Activated gamma-delta T cell (primary cell): ENCODE data around the gene DCUN1D4.

Experiments
- DNase-seq: peaks from one replicate; lab custom pipeline; 2025; lab: John Stamatoyannopoulos, UW

DCUN1D4 gene

DNA sequence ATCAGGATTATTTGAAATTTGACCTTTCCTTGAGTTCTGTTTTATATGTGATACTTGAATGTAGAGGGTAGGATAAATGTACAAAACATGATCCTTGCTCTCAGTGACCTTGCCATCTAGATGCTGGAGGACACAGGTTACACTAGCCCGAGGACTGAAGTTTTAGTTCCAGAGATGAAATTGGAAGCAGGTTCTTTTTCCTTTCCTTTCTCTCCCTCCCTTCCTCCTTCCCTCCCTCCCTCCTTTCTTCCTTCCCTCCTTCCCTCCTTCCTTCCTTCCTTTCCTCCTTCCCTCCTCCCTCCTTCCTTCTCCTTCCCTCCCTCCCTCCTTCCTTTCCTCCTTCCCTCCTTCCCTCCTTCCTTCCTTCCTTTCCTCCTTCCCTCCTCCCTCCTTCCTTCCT, 122.9 kb downstream of the DCUN1D4 start:
- DNase-seq, result no peak
